CD8-positive, alpha-beta memory T cell (primary cell): ENCODE data around the gene SLAIN1. TPM values are rescaled to one million over a fixed set of nuclear protein-coding genes. Genes with fewer than 3 reads are reported as not detected.

Experiments
- CTCF ChIA-PET: fragments of 350-600 bp; sonication (Branson Sonifier 250); formaldehyde crosslinking; loops from one replicate; lab custom pipeline; 2021; ENCODE audit warnings: antibody characterized with exemption; lab: Charles Lee
- POLR2A ChIA-PET: fragments of 350-600 bp; sonication (Branson Sonifier 250); formaldehyde crosslinking; loops from one replicate; lab custom pipeline; 2021; ENCODE audit warnings: antibody characterized with exemption; lab: Charles Lee
- DNase-seq, 5 donors: peaks; one replicate each; pipeline versions ENCODE4 v3.0.0 to v3.0.0-alpha.2; 2020 to 2022; ENCODE audit warnings: mixed read lengths in 1 of 5
- H3K27ac ChIP-seq: one replicate; pipeline ENCODE4 v1.7.0; 2013; ENCODE audit warnings: low read depth, mild to moderate bottlenecking, low read length, moderate library complexity
- H3K27me3 ChIP-seq: 2 replicates; pipeline ENCODE4 v1.7.0; 2013; ENCODE audit warnings: low read length, mild to moderate bottlenecking; ENCODE audit not compliant: insufficient read depth, poor library complexity, severe bottlenecking
- H3K36me3 ChIP-seq: 2 replicates; pipeline ENCODE4 v1.7.0; 2013; ENCODE audit warnings: mild to moderate bottlenecking, low read length, moderate library complexity; ENCODE audit not compliant: insufficient read depth
- H3K4me1 ChIP-seq: 2 replicates; pipeline ENCODE4 v1.7.0; 2013; ENCODE audit warnings: mild to moderate bottlenecking, low read length, moderate library complexity; ENCODE audit not compliant: insufficient read depth
- H3K4me3 ChIP-seq: 2 replicates; pipeline ENCODE4 v1.7.0; 2013; ENCODE audit warnings: mild to moderate bottlenecking, low read length
- H3K9me3 ChIP-seq: 2 replicates; pipeline ENCODE4 v1.7.0; 2013; ENCODE audit warnings: mild to moderate bottlenecking, low read length
- H3K27ac Mint-ChIP-seq, 8 donors: one replicate each; pipeline ENCODE4 v1.8.0; 2020 to 2021; ENCODE audit warnings: mixed read lengths in 8 of 8, mild to moderate bottlenecking in 6 of 8, inconsistent platforms in 3 of 8, moderate library complexity in 3 of 8
- H3K27me3 Mint-ChIP-seq, 2 donors: one replicate each; pipeline ENCODE4 v1.8.0; 2020 to 2021; ENCODE audit warnings: mixed read lengths in 2 of 2, mild to moderate bottlenecking in 1 of 2, moderate library complexity in 1 of 2
- H3K36me3 Mint-ChIP-seq, 3 donors: one replicate each; pipeline ENCODE4 v1.8.0; 2020 to 2021; ENCODE audit warnings: mixed read lengths in 3 of 3, inconsistent platforms in 1 of 3, mild to moderate bottlenecking in 1 of 3
- H3K4me1 Mint-ChIP-seq, 3 donors: one replicate each; pipeline ENCODE4 v1.8.0; 2020 to 2021; ENCODE audit warnings: mixed read lengths in 3 of 3, inconsistent platforms in 1 of 3, mild to moderate bottlenecking in 1 of 3
- H3K4me3 Mint-ChIP-seq, 7 donors: one replicate each; pipeline ENCODE4 v1.8.0; 2020 to 2021; ENCODE audit warnings: mixed read lengths in 7 of 7, mild to moderate bottlenecking in 6 of 7, moderate library complexity in 4 of 7, inconsistent platforms in 2 of 7
- H3K9me3 Mint-ChIP-seq, 5 donors: one replicate each; pipeline ENCODE4 v1.8.0; 2020 to 2022; ENCODE audit warnings: mixed read lengths in 5 of 5, mild to moderate bottlenecking in 3 of 5, moderate library complexity in 2 of 5, inconsistent platforms in 1 of 5
- polyA plus RNA-seq: library from polyadenylated mRNA; unstranded; fragments of 300-500 nt; fragmentation: Illumina TruSeq; gene quantifications from one replicate; pipeline ENCODE4 v1.2.3, GENCODE V29; 2021
- total RNA-seq, 2 experiments: library from RNA; stranded (reverse); gene quantifications; one replicate each; pipeline ENCODE4 v1.2.3, GENCODE V29; 2021

The SLAIN1 gene
- total and polyA plus RNA-seq, 3 experiments from 2014 or later, result 29.6 to 43.3 (median 31.8) TPM

DNA sequence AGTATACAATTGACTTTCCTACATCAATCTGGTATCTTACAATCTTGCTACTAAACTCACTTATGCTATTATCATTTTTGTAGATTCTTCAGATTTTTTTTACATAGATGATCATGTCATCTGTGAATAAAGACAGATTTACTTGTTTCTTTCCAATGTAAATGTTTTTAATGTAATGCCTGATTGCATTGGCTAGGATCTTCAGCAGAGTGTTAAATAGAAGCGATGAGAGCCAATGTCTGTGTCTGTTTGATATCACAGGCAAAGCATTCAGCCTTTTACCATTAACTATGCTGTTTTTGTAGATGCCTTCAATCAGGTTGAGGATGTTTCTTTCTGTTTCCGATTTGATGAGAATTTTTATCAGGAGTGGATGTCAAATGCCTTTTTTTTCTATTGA lies 19.2 kb downstream of the SLAIN1 start:
- DNase-seq, result no peak

DNA sequence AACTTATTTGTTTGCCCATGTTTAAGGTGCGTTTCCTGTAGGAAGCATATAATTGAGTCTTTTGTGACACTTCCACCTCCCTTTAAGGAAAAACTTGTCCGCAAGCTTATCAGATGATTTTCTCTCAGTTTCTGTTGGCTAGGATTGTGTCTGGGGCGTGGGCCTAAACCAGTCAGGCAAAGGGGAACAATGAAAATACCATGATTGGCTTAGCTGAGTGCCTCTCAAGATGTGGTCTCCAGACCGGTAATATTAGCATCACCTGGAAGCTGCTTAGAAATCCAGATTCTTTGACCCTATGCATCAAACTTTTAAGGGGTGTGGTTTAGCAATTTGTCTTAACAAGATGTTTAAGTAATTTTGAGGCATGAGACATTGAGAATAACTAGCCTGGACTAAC lies 20.0 kb downstream of the SLAIN1 start:
- CTCF ChIA-PET, result no interaction called here
- H3K4me3 Mint-ChIP-seq, result no peak overlapping the region
- H3K27me3 ChIP-seq, result no peaks in the 10 kb centered on the region

More for the DNA sequence above, 19.2 kb downstream of the SLAIN1 start:
- Mint-ChIP-seq H3K9me3 (peaks cover 7 to 11% (median 7%) of the 10 kb centered on the region in 5 donors), H3K27me3 (no peaks in the 10 kb centered on the region), H3K27ac (no peak overlapping the region), H3K4me1 (peaks cover 43 to 88% (median 67%) of the 10 kb centered on the region in 3 donors), H3K4me3 (no peak overlapping the region), H3K36me3 (peaks cover 7 to 25% (median 12%) of the 10 kb centered on the region in 3 donors)
- Histone ChIP-seq H3K4me3 (no peak overlapping the region), H3K9me3 (no peaks in the 10 kb centered on the region), H3K27ac (no peak overlapping the region), H3K4me1 (peaks cover 3% of the 10 kb centered on the region), H3K36me3 (no peaks in the 10 kb centered on the region), H3K27me3 (no peaks in the 10 kb centered on the region)
- ChIA-PET CTCF (no interaction called here), POLR2A (no interaction called here)

DNA sequence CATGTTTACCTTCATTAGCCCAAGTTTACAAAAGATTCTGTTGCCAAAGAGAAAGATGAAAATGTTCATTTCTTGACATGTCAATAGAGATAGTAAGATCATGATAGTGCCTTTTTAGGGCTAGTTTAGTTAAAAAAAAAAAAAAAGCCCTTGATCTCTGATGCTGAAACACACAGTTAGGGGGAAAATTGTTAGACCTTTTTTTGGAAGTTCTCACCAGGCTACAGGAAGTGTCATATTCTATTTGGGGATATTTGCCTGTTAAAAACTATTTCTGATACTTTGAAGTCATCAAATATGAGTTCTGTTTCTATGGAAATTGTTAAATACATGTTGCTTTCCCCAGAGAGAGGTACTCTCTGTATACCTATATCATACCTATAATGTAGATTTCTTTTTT lies 21.6 kb downstream of the SLAIN1 start:
- H3K36me3 Mint-ChIP-seq, result peaks cover 5 to 46% (median 24%) of the 10 kb centered on the region in 3 donors
- CTCF ChIA-PET, result no interaction called here

More for the DNA sequence above, 20.0 kb downstream of the SLAIN1 start:
- Histone ChIP-seq H3K4me3 (no peak overlapping the region), H3K27ac (no peak overlapping the region), H3K9me3 (no peaks in the 10 kb centered on the region), H3K36me3 (no peaks in the 10 kb centered on the region), H3K4me1 (peaks cover 3% of the 10 kb centered on the region)
- Mint-ChIP-seq H3K27ac (no peak overlapping the region), H3K4me1 (peaks cover 42 to 83% (median 70%) of the 10 kb centered on the region in 3 donors), H3K27me3 (no peaks in the 10 kb centered on the region), H3K36me3 (peaks cover 0 to 31% (median 17%) of the 10 kb centered on the region in 3 donors), H3K9me3 (peaks cover 0 to 5% (median 0%) of the 10 kb centered on the region in 5 donors)
- no peak for DNase-seq
- POLR2A ChIA-PET, result no interaction called here

DNA sequence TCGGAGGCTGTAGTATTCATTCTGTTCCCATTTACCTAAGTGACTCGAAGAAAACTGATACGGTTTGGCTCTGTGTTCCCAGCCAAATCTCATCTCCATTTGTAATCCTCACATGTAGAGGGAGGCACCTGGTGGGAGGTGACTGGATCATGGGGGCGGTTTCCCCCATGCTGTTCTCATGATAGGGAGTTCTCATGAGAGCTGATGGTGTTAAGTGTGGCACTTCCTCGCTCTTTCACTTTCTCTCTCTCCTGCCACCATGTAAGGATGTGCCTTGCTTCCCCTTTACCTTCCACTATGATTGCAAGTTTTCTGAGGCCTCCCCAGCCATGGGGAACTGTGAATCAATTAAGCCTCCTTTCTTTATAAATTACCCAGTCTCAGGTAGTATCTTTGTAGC lies 23.5 kb downstream of the SLAIN1 start:
- Histone ChIP-seq H3K4me1 (no peaks in the 10 kb centered on the region), H3K27me3 (no peaks in the 10 kb centered on the region), H3K4me3 (no peak overlapping the region), H3K27ac (no peak overlapping the region), H3K36me3 (no peaks in the 10 kb centered on the region), H3K9me3 (no peaks in the 10 kb centered on the region)
- Mint-ChIP-seq H3K4me3 (no peak overlapping the region), H3K4me1 (peaks cover 36 to 76% (median 72%) of the 10 kb centered on the region in 3 donors), H3K27ac (peak overlapping the region in 2 of 8 donors; percentile 50 to 61), H3K27me3 (no peaks in the 10 kb centered on the region), H3K9me3 (no peaks in the 10 kb centered on the region), H3K36me3 (peaks cover 14 to 60% (median 27%) of the 10 kb centered on the region in 3 donors)
- CTCF ChIA-PET, result no interaction called here
- POLR2A ChIA-PET, result interaction anchor here (1.1 kb wide), 1 partner anchor 22 kb away, joined by 3 read pairs; no protein-coding TSS in a partner anchor
- no peak for DNase-seq

More for the DNA sequence above, 21.6 kb downstream of the SLAIN1 start:
- no peak overlapping the region for H3K4me3 ChIP-seq
- no peak overlapping the region for H3K27ac ChIP-seq
- POLR2A ChIA-PET, result no interaction called here
- H3K27me3 ChIP-seq, result no peaks in the 10 kb centered on the region
- Mint-ChIP-seq H3K27me3 (no peaks in the 10 kb centered on the region), H3K4me1 (peaks cover 45 to 80% (median 72%) of the 10 kb centered on the region in 3 donors), H3K9me3 (no peaks in the 10 kb centered on the region), H3K27ac (peak overlapping the region in 1 of 8 donors; percentile 3), H3K4me3 (no peak overlapping the region)
- no peaks in the 10 kb centered on the region for H3K36me3 ChIP-seq
- H3K4me1 ChIP-seq, result peaks cover 3% of the 10 kb centered on the region
- no peak for DNase-seq
- no peaks in the 10 kb centered on the region for H3K9me3 ChIP-seq

DNA sequence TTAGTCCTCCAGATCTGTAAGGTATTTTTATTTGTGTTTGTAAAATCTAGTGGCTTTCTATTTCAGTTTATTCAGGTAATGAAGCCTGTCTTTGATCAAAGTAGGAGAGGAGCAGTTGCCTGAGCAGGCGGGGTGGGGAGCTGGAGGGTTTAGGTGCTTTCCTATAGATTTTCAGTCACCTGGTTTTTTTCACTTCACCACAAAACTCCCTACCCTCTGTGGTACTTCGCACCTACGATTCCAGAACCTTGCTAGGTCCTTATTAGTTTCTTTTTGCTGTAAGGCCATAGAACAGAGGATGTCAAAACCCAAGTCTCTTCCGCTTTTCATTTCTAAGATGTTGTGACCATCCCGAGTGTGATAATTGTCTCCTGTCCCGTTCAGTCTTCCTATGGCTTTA lies 26.6 kb downstream of the SLAIN1 start:
- peaks cover 27 to 68% (median 62%) of the 10 kb centered on the region in 3 donors for H3K4me1 Mint-ChIP-seq

DNA sequence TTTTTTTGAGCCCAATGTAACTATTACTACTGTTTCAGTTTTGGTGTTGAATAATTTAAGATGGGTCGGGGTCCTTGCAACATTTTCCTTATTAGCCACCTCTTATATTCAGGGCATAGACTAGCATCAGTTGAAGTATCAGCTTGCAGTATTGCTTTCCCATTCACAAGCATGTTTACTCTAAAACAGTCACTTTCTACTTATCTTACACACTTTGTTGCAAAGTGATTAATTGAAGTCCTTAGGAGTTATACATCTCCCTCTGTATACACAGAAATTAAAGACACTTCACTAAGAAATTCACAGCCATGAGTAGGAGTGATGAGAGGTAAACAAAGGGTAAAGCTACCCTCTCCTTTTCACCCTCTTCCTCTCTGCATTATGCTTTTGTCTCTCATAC lies 27.6 kb downstream of the SLAIN1 start:
- Histone ChIP-seq H3K9me3 (no peaks in the 10 kb centered on the region), H3K4me3 (no peak overlapping the region), H3K27me3 (no peaks in the 10 kb centered on the region), H3K36me3 (no peaks in the 10 kb centered on the region), H3K4me1 (peaks cover 11% of the 10 kb centered on the region), H3K27ac (no peak overlapping the region)
- DNase-seq, result no peak
- H3K4me1 Mint-ChIP-seq, result peaks cover 33 to 68% (median 65%) of the 10 kb centered on the region in 3 donors
- H3K27ac Mint-ChIP-seq, result peak overlapping the region in 3 of 8 donors; percentile 17 to 39 (median 27)
- H3K27me3 Mint-ChIP-seq, result no peaks in the 10 kb centered on the region
- CTCF ChIA-PET, result interaction anchor here (1.4 kb wide), 1 partner anchor 11 kb away, joined by 3 read pairs; no protein-coding TSS in a partner anchor
- no peaks in the 10 kb centered on the region for H3K9me3 Mint-ChIP-seq
- peaks cover 14 to 61% (median 22%) of the 10 kb centered on the region in 3 donors for H3K36me3 Mint-ChIP-seq
- POLR2A ChIA-PET, result no interaction called here
- no peak overlapping the region for H3K4me3 Mint-ChIP-seq

More for the DNA sequence above, 26.6 kb downstream of the SLAIN1 start:
- Mint-ChIP-seq H3K9me3 (no peaks in the 10 kb centered on the region), H3K27me3 (no peaks in the 10 kb centered on the region), H3K4me3 (peak overlapping the region in 2 of 7 donors; percentile 2 to 30), H3K27ac (peak overlapping the region in 6 of 8 donors; percentile 34 to 83 (median 52)), H3K36me3 (peaks cover 14 to 67% (median 27%) of the 10 kb centered on the region in 3 donors)
- ChIA-PET CTCF (no interaction called here), POLR2A (no interaction called here)
- Histone ChIP-seq H3K4me3 (no peak overlapping the region), H3K27ac (no peak overlapping the region), H3K36me3 (no peaks in the 10 kb centered on the region), H3K9me3 (no peaks in the 10 kb centered on the region), H3K4me1 (peaks cover under 1% of the 10 kb centered on the region), H3K27me3 (no peaks in the 10 kb centered on the region)
- peak in 2 of 5 donors; percentile 1 to 4 for DNase-seq

DNA sequence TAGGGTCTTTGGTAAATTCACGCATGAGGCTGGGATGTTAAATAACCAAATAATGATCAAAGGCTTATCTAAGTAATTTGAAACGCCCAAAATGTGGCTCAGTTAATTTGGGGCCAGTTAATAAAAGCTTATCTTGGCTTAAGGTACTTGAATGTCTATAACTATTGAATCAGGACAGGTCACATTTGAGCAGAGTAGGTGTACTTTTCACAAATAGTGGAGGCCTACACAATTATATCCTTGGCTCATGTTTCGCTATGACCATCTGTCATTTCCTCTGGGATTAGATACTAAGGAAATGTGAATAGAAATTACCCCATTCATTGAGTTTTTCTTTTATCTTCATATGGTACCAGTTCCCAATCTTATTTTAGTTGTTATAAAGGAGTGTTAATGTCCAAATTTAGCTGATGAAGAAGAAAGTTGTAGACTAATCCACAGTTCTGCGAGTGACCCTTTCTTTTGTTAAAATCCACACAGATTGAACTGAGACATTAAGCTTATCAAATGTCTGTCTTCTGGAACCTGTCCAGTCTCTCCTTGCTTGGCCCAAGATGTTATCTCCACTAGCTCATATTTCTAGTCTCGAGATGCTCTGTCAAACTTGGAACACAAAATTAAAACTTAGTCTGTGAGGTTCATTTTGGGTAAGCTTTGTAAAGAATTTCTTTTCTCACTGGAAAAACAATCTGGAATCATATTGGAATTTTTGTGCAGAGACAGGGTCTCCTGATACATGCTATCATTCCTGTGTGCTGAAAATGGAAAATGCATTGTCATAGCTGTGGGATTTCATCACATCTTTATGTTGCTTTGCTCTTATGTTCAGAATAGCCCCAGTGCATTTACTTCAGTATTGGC lies 31.0 kb downstream of the SLAIN1 start:
- peak overlapping the region in 5 of 7 donors; percentile 63 to 81 (median 68) for H3K4me3 Mint-ChIP-seq
- CTCF ChIA-PET, result no interaction called here
- peaks cover 9 to 49% (median 14%) of the 10 kb centered on the region in 3 donors for H3K36me3 Mint-ChIP-seq
- no peak overlapping the region for H3K27ac ChIP-seq
- H3K4me1 Mint-ChIP-seq, result peaks cover 34 to 55% (median 55%) of the 10 kb centered on the region in 3 donors
- H3K4me3 ChIP-seq, result no peak overlapping the region
- no peaks in the 10 kb centered on the region for H3K9me3 Mint-ChIP-seq
- H3K36me3 ChIP-seq, result no peaks in the 10 kb centered on the region
- no peak for DNase-seq
- no peaks in the 10 kb centered on the region for H3K27me3 ChIP-seq
- H3K27me3 Mint-ChIP-seq, result no peaks in the 10 kb centered on the region
- peak overlapping the region in 2 of 8 donors; percentile 17 to 18 for H3K27ac Mint-ChIP-seq
- peaks cover 13% of the 10 kb centered on the region for H3K4me1 ChIP-seq
- POLR2A ChIA-PET, result no interaction called here
- H3K9me3 ChIP-seq, result no peaks in the 10 kb centered on the region
